Measurements from ENCODE around the gene DDX23. TPM values are rescaled to one million over a fixed set of nuclear protein-coding genes. Genes with fewer than 3 reads are reported as not detected.

The DDX23 gene
- total RNA-seq, 1 donor from 2014 or later: 59.1 TPM

DNA sequence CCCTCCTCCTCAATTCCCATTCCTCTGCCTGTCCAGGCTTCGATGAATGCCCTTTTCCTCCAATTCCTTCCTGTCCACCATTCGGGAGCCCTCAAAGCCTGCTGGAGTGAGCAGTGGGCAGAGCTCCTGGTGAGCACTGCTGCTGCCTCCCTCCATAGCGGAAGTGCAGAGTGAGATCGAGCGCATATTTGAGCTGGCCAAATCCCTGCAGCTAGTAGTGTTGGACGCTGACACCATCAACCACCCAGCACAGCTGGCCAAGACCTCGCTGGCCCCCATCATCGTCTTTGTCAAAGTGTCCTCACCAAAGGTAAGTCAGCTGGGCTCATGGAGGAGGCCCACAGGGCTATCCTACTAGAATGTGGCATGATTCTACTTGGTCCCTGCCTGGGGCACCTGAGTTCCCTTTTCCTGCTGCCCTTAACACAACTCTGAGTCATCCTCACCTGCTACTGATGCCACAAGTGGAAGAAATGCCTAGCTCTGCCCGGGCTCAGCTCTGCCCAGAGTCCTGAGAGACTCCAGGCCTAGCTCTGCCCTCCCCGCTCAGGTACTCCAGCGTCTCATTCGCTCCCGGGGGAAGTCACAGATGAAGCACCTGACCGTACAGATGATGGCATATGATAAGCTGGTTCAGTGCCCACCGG lies 25.6 kb downstream of the DDX23 start:
- TF ChIP-seq, protein P1, sequence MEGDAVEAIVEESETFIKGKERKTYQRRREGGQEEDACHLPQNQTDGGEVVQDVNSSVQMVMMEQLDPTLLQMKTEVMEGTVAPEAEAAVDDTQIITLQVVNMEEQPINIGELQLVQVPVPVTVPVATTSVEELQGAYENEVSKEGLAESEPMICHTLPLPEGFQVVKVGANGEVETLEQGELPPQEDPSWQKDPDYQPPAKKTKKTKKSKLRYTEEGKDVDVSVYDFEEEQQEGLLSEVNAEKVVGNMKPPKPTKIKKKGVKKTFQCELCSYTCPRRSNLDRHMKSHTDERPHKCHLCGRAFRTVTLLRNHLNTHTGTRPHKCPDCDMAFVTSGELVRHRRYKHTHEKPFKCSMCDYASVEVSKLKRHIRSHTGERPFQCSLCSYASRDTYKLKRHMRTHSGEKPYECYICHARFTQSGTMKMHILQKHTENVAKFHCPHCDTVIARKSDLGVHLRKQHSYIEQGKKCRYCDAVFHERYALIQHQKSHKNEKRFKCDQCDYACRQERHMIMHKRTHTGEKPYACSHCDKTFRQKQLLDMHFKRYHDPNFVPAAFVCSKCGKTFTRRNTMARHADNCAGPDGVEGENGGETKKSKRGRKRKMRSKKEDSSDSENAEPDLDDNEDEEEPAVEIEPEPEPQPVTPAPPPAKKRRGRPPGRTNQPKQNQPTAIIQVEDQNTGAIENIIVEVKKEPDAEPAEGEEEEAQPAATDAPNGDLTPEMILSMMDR (IDR thresholded peaks at IDR 0.05): no peak
- Mint-ChIP-seq H3K36me3 (ENCODE audit: low read depth) (peaks cover 37% of the 10 kb centered on the region), H3K27ac (ENCODE audit: unreplicated experiment) (no peak overlapping the region), H3K4me3 (ENCODE audit: unreplicated experiment) (no peak overlapping the region), H3K9me3 (ENCODE audit: low read depth) (no peaks in the 10 kb centered on the region), H3K4me1 (ENCODE audit: low read depth) (no peaks in the 10 kb centered on the region), H3K27me3 (ENCODE audit: low read depth) (no peaks in the 10 kb centered on the region)
- no peak for DNase-seq (ENCODE audit: low spot score)

GRCh38 chr12:48824905-48825304 lies 27.1 kb downstream of the DDX23 start:
- H3K27ac Mint-ChIP-seq (ENCODE audit: unreplicated experiment): no peak overlapping the region
- H3K27me3 Mint-ChIP-seq (ENCODE audit: low read depth): no peaks in the 10 kb centered on the region
- no peak overlapping the region for H3K4me3 Mint-ChIP-seq (ENCODE audit: unreplicated experiment)
- peaks cover 7% of the 10 kb centered on the region for H3K4me1 Mint-ChIP-seq (ENCODE audit: low read depth)
- no peaks in the 10 kb centered on the region for H3K9me3 Mint-ChIP-seq (ENCODE audit: low read depth)
- peaks cover 26% of the 10 kb centered on the region for H3K36me3 Mint-ChIP-seq (ENCODE audit: low read depth)
- TF ChIP-seq, protein P1 (IDR thresholded peaks at IDR 0.05): no peak
- no peak for DNase-seq (ENCODE audit: low spot score)

DNA sequence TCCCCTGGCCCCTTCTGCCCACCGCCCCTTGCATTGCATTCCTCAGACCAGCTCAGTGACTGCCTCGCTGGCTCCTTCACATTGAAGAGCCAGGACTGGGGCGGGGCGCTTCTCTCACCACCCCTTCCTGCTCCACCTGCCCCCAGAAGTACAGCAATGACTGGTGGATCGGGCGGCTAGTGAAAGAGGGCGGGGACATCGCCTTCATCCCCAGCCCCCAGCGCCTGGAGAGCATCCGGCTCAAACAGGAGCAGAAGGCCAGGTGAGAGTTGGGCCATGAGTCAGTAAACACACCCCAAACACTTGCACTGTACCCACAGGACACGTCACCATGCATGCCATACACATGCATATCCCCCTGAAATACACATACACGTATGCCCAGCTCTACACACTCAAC lies 27.9 kb downstream of the DDX23 start:
- DNase-seq (ENCODE audit: low spot score): no peak
- H3K9me3 Mint-ChIP-seq (ENCODE audit: low read depth): no peaks in the 10 kb centered on the region
- TF ChIP-seq, protein P1 (IDR thresholded peaks at IDR 0.05): no peak
- H3K4me3 Mint-ChIP-seq (ENCODE audit: unreplicated experiment): no peak overlapping the region
- H3K36me3 Mint-ChIP-seq (ENCODE audit: low read depth): peaks cover 24% of the 10 kb centered on the region
- H3K27me3 Mint-ChIP-seq (ENCODE audit: low read depth): no peaks in the 10 kb centered on the region
- no peak overlapping the region for H3K27ac Mint-ChIP-seq (ENCODE audit: unreplicated experiment)
- H3K4me1 Mint-ChIP-seq (ENCODE audit: low read depth): peaks cover 15% of the 10 kb centered on the region

- peaks cover 19% of the 10 kb centered on the region for H3K4me1 Mint-ChIP-seq (ENCODE audit: low read depth)
- H3K27ac Mint-ChIP-seq (ENCODE audit: unreplicated experiment): no peak overlapping the region
- no peak overlapping the region for H3K4me3 Mint-ChIP-seq (ENCODE audit: unreplicated experiment)
- H3K36me3 Mint-ChIP-seq (ENCODE audit: low read depth): peaks cover 21% of the 10 kb centered on the region
- no peak for DNase-seq (ENCODE audit: low spot score)
- no peaks in the 10 kb centered on the region for H3K27me3 Mint-ChIP-seq (ENCODE audit: low read depth)
- H3K9me3 Mint-ChIP-seq (ENCODE audit: low read depth): no peaks in the 10 kb centered on the region
- TF ChIP-seq, protein P1 (IDR thresholded peaks at IDR 0.05): no peak
Observed at GRCh38 chr12:48823281-48823680, 28.7 kb downstream of the DDX23 start.

- TF ChIP-seq, protein P1 (IDR thresholded peaks at IDR 0.05): no peak
- Mint-ChIP-seq H3K4me1 (ENCODE audit: low read depth) (peaks cover 24% of the 10 kb centered on the region), H3K27me3 (ENCODE audit: low read depth) (no peaks in the 10 kb centered on the region), H3K9me3 (ENCODE audit: low read depth) (no peaks in the 10 kb centered on the region), H3K27ac (ENCODE audit: unreplicated experiment) (no peak overlapping the region), H3K4me3 (ENCODE audit: unreplicated experiment) (no peak overlapping the region), H3K36me3 (ENCODE audit: low read depth) (peaks cover 21% of the 10 kb centered on the region)
- no peak for DNase-seq (ENCODE audit: low spot score)
Observed at GRCh38 chr12:48822711-48823110, 29.3 kb downstream of the DDX23 start.

All from chondrocyte (in vitro differentiated cells).